ENCODE data around the gene GLUD1.
"Not testable (repeated sequence)": the region's sequence is repeated elsewhere in the genome, so short reads cannot be mapped to it uniquely, and the experiment has no call there.

DNA sequence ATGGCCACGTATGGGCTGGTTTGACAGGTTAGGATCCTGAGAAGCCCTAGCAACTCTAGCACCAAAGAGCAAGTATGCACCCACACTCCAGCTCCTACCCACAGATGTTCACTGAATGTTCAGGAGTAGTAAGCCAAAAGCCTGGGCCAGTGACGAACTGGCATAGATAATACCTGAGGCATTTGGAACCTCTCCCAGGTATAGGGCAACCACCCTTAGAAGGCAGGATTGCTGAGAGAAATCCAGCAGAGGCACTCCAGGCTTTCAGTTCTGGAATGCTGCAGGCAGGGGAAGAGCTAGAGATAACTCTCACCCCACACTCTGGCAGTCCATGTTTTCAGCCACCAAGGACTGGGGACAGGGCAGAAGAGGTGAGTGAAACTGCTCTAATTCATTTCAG, 39.8 kb upstream of the GLUD1 start:
- TF ChIP-seq, protein P1, sequence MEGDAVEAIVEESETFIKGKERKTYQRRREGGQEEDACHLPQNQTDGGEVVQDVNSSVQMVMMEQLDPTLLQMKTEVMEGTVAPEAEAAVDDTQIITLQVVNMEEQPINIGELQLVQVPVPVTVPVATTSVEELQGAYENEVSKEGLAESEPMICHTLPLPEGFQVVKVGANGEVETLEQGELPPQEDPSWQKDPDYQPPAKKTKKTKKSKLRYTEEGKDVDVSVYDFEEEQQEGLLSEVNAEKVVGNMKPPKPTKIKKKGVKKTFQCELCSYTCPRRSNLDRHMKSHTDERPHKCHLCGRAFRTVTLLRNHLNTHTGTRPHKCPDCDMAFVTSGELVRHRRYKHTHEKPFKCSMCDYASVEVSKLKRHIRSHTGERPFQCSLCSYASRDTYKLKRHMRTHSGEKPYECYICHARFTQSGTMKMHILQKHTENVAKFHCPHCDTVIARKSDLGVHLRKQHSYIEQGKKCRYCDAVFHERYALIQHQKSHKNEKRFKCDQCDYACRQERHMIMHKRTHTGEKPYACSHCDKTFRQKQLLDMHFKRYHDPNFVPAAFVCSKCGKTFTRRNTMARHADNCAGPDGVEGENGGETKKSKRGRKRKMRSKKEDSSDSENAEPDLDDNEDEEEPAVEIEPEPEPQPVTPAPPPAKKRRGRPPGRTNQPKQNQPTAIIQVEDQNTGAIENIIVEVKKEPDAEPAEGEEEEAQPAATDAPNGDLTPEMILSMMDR (IDR thresholded peaks at IDR 0.05), result not testable (repeated sequence)
- not testable (repeated sequence) for TF ChIP-seq POLR2A (IDR thresholded peaks at IDR 0.05)
